GM18520 (cell line): ENCODE results near the gene ERFL.

Experiments
- ATAC-seq: cut with Tn5 transposase; IDR thresholded peaks from one replicate; pipeline ENCODE4 v1.9.1; 2021; ENCODE audit not compliant: unreplicated experiment

Gene ERFL

GRCh38 chr19:41928221-41928683 lies at the start of gene ERFL:
ERFL (minus strand) TSS chr19:41928449; CDS start chr19:41912919, 15,530 bp downstream.
- no peak for ATAC-seq

GRCh38 chr19:41977916-41978315 lies 49.7 kb upstream of the ERFL start:
- ATAC-seq = no peak

- no peak for ATAC-seq
Measured at GRCh38 chr19:41974652-41975051, 46.4 kb upstream of the ERFL start.

GRCh38 chr19:41971363-41971762 lies 43.1 kb upstream of the ERFL start:
- no peak for ATAC-seq

GRCh38 chr19:41969772-41970458 lies 41.7 kb upstream of the ERFL start:
- no peak for ATAC-seq

GRCh38 chr19:41968751-41969595 lies 40.7 kb upstream of the ERFL start:
- no peak for ATAC-seq

GRCh38 chr19:41967054-41967783 lies 39.0 kb upstream of the ERFL start:
- ATAC-seq = no peak

- ATAC-seq = no peak
Measured at GRCh38 chr19:41965106-41965505, 36.9 kb upstream of the ERFL start.

GRCh38 chr19:41960973-41961372 lies 32.7 kb upstream of the ERFL start:
- ATAC-seq = no peak

GRCh38 chr19:41959056-41960053 lies 31.1 kb upstream of the ERFL start, which contains the start of gene RABAC1:
RABAC1 (minus strand) TSS chr19:41959321; CDS start chr19:41959292, 29 bp downstream.
- peak; percentile 76 for ATAC-seq

GRCh38 chr19:41958367-41959055 lies 30.3 kb upstream of the ERFL start:
- ATAC-seq = peak; percentile 28

- no peak for ATAC-seq
Measured at GRCh38 chr19:41957838-41958366, 29.7 kb upstream of the ERFL start.

GRCh38 chr19:41957161-41957837 lies 29.1 kb upstream of the ERFL start:
- no peak for ATAC-seq

GRCh38 chr19:41956621-41957020 lies 28.4 kb upstream of the ERFL start:
- no peak for ATAC-seq

- ATAC-seq = no peak
Measured at GRCh38 chr19:41955521-41955920, 27.3 kb upstream of the ERFL start.

- no peak for ATAC-seq
Measured at GRCh38 chr19:41951686-41952172, 23.5 kb upstream of the ERFL start.

GRCh38 chr19:41947091-41947490 lies 18.8 kb upstream of the ERFL start:
- no peak for ATAC-seq

- ATAC-seq = peak; percentile 83
Measured at GRCh38 chr19:41945135-41945766, 17.0 kb upstream of the ERFL start.
